ENCODE measurements around the gene VPREB3. TPM values are rescaled to one million over a fixed set of nuclear protein-coding genes. Genes with fewer than 3 reads are reported as not detected.
A peak's percentile ranks its signal among the peaks of the same experiment; 100 is the strongest.

VPREB3 gene
- total and polyA plus RNA-seq, 10 of the 15 experiments (the other 5 are each of a cell fraction or from before 2014, with no cell fraction given), result 0.75 to 79.5 (median 23.8) TPM

DNA sequence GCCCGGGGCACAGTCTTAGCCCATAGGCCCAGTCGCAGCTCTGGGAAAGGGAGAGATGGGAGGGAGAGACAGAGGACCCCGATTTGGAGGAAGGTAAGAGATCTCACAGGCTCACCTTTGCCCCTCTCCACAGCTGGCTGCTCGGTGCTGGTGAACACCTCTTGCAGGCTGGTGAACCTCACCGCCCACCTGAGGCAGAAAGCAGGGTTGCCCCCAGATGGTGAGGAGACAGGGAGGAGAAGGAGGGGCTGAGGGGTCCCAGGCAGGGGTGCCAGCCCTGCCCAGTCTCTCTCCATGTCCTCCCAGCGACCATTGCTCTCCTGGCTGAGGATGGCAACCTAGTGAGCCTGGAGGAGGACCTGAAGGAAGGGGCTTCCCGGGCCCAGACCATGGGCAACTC, 9.7 kb upstream of the VPREB3 start:
- Histone ChIP-seq H3K9me3 (replicated peaks; ENCODE audit: control insufficient read depth, insufficient read depth, low read length) (no peaks in the 10 kb centered on the region), H3K79me2 (ENCODE audit: control insufficient read depth, insufficient read depth, low read length) (peaks cover 24% of the 10 kb centered on the region), H3K9ac (ENCODE audit: control insufficient read depth, insufficient read depth, low read length) (peak overlapping the region; percentile 10), H4K20me1 (ENCODE audit: control insufficient read depth, insufficient read depth) (no peaks in the 10 kb centered on the region; the same call in 1 of the 2 replicates), H2AFZ (ENCODE audit: control insufficient read depth, low read depth, low read length) (no peak overlapping the region; the same call in 1 of the 2 replicates), H3K4me3 (peak overlapping the region; percentile 56), H3K27me3 (replicated peaks in 1 of 2; ENCODE audit: control insufficient read depth in 2 of 2, insufficient read depth in 2 of 2, low read length in 1 of 2) (no peaks in the 10 kb centered on the region), H3K4me2 (ENCODE audit: control insufficient read depth, insufficient read depth) (peak overlapping the region; percentile 94), H3K36me3 (ENCODE audit: control insufficient read depth in 2 of 2, insufficient read depth in 2 of 2, low read length in 1 of 2) (no peaks in the 10 kb centered on the region; a peak in 1 of 4 replicates), H3K27ac (ENCODE audit: control insufficient read depth, insufficient read depth) (no peak overlapping the region; the same call in 1 of the 2 replicates), H3K4me1 (ENCODE audit: control insufficient read depth, insufficient read depth, low read length) (peaks cover 26% of the 10 kb centered on the region)
- ATAC-seq (no peak), FAIRE-seq (no peak), DNase-seq (ENCODE audit: low read depth, low spot score) (no peak)
- TF ChIP-seq IRF4 (IDR thresholded peaks at IDR 0.05; ENCODE audit: low read depth, low read length) (no peak), SMAD5 (IDR thresholded peaks at IDR 0.05; ENCODE audit: low read depth) (no peak), SPI1 (IDR thresholded peaks at IDR 0.05; ENCODE audit: borderline replicate concordance, insufficient read depth, low read depth, low read length) (no peak), MEF2A (IDR thresholded peaks at IDR 0.05; ENCODE audit: insufficient read depth, low read depth, low read length) (no peak), ZNF622 (IDR thresholded peaks at IDR 0.05) (no peak), IKZF1 (conservative IDR thresholded peaks at IDR 0.05) (0 out of 2 replicates have a peak, but pooled peaks have one; percentile 10), NR2F1 (conservative IDR thresholded peaks at IDR 0.05) (0 out of 2 replicates have a peak, but pooled peaks have one; percentile 35)
- CTCF ChIA-PET, result interaction anchor here (1.1 kb wide), 1 partner anchor 83 kb away, joined by 3 read pairs; no protein-coding TSS in a partner anchor
- intact Hi-C loops (cut with micrococcal nuclease; ENCODE audit: unreplicated experiment), result no loop called here
- POLR2A ChIA-PET, result interaction anchor here (0.6 to 1.3 kb wide), 4 partner anchors 9 to 122 kb away, joined by 3 to 5 read pairs (median 4); no protein-coding TSS in a partner anchor
- SMC1A ChIA-PET (ENCODE audit: uncharacterized antibody, unreplicated experiment), result interaction anchor here (2.0 kb wide), 1 partner anchor 10 kb away, joined by 8 read pairs; the partner anchor contains the start of gene VPREB3
- in situ Hi-C loops (cut with MboI), result no loop called here
- RAD21 ChIA-PET (ENCODE audit: unreplicated experiment), result interaction anchor here (1.4 to 1.5 kb wide), 2 partner anchors 13 to 93 kb away, joined by 3 to 5 read pairs; partner anchors contain the start of genes SLC2A11 and ZNF70
- 22% methylated on average over 7 of the region's 7 CpGs for WGBS (ENCODE audit: insufficient coverage, insufficient replicate concordance, low lambda C conversion rate, missing lambda C conversion rate)
- BruUV-seq (replicated peaks), result no TSS peak

DNA sequence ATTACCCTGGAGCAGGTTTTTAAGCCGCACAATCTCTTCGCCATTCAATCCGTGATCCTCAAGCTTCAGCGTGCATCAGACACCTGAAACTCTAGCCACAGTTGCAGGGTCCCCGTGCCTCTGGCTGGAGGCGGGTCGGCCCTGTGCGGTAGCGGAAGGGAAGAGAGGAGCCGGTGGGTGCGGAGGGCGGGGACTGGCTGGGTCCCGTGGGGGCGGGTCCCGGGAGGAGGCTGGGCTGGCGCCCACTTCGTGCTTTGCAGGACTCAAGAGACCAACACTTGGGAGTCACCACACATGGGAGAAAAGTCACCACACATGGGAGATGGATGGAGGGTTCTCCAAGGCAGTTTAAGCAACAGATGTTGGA, 9.3 kb upstream of the VPREB3 start:
- H3K27me3 ChIP-seq (replicated peaks in 1 of 2; ENCODE audit: control insufficient read depth in 2 of 2, insufficient read depth in 2 of 2, low read length in 1 of 2), result no peaks in the 10 kb centered on the region
- H3K27ac ChIP-seq (ENCODE audit: control insufficient read depth, insufficient read depth), result no peak overlapping the region; the same call in 1 of the 2 replicates
- 13% methylated on average over 12 of the region's 17 CpGs for WGBS (ENCODE audit: insufficient coverage, insufficient replicate concordance, low lambda C conversion rate, missing lambda C conversion rate)
- DNase-seq (ENCODE audit: low read depth, low spot score) (no peak), ATAC-seq (peak; percentile 50), FAIRE-seq (no peak)
- ChIA-PET CTCF (interaction anchor here (1.1 kb wide), 1 partner anchor 83 kb away, joined by 3 read pairs; no protein-coding TSS in a partner anchor), RAD21 (ENCODE audit: unreplicated experiment) (interaction anchor here (1.4 to 1.5 kb wide), 2 partner anchors 13 to 94 kb away, joined by 3 to 5 read pairs; partner anchors contain the start of genes SLC2A11 and ZNF70), POLR2A (interaction anchor here (0.6 to 1.3 kb wide), 3 partner anchors 8 to 35 kb away, joined by 3 to 5 read pairs (median 4); no protein-coding TSS in a partner anchor), SMC1A (ENCODE audit: uncharacterized antibody, unreplicated experiment) (interaction anchor here (2.0 kb wide), 1 partner anchor 10 kb away, joined by 8 read pairs; the partner anchor contains the start of gene VPREB3)
- no TSS peak for BruUV-seq (replicated peaks)
- H2AFZ ChIP-seq (ENCODE audit: control insufficient read depth, low read depth, low read length), result peak overlapping the region; percentile 63
- intact Hi-C loops (cut with micrococcal nuclease; ENCODE audit: unreplicated experiment), result no loop called here
- H3K4me3 ChIP-seq, result peak overlapping the region; percentile 56; the same call in 1 of the 2 replicates
- in situ Hi-C loops (cut with MboI), result no loop called here
- H3K9ac ChIP-seq (ENCODE audit: control insufficient read depth, insufficient read depth, low read length), result peak overlapping the region; percentile 10
- H3K36me3 ChIP-seq (ENCODE audit: control insufficient read depth in 2 of 2, insufficient read depth in 2 of 2, low read length in 1 of 2), result no peaks in the 10 kb centered on the region; a peak in 1 of 4 replicates
- H4K20me1 ChIP-seq (ENCODE audit: control insufficient read depth, insufficient read depth), result no peaks in the 10 kb centered on the region; the same call in 1 of the 2 replicates
- peak overlapping the region; percentile 94 for H3K4me2 ChIP-seq (ENCODE audit: control insufficient read depth, insufficient read depth)
- peaks cover 24% of the 10 kb centered on the region for H3K79me2 ChIP-seq (ENCODE audit: control insufficient read depth, insufficient read depth, low read length)
- no peaks in the 10 kb centered on the region for H3K9me3 ChIP-seq (replicated peaks; ENCODE audit: control insufficient read depth, insufficient read depth, low read length)
- no peak for TF ChIP-seq SUPT20H (IDR thresholded peaks at IDR 0.05; ENCODE audit: borderline replicate concordance, control insufficient read depth, low read depth, low read length)
- peaks cover 25% of the 10 kb centered on the region for H3K4me1 ChIP-seq (ENCODE audit: control insufficient read depth, insufficient read depth, low read length)

Data from GM12878 (cell line).